CD8-positive, alpha-beta memory T cell (primary cell): Measurements from ENCODE around the gene CDT1. TPM values are rescaled to one million over a fixed set of nuclear protein-coding genes. Genes with fewer than 3 reads are reported as not detected.

ENCODE experiments used
- CTCF ChIA-PET: fragments of 350-600 bp; sonication (Branson Sonifier 250); formaldehyde crosslinking; loops from one replicate; lab custom pipeline; 2021; ENCODE audit warnings: antibody characterized with exemption; lab: Charles Lee
- POLR2A ChIA-PET: fragments of 350-600 bp; sonication (Branson Sonifier 250); formaldehyde crosslinking; loops from one replicate; lab custom pipeline; 2021; ENCODE audit warnings: antibody characterized with exemption; lab: Charles Lee
- DNase-seq, 5 donors: peaks; one replicate each; pipeline versions ENCODE4 v3.0.0 to v3.0.0-alpha.2; 2020 to 2022; ENCODE audit warnings: mixed read lengths in 1 of 5
- H3K27ac ChIP-seq: one replicate; pipeline ENCODE4 v1.7.0; 2013; ENCODE audit warnings: low read depth, mild to moderate bottlenecking, low read length, moderate library complexity
- H3K27me3 ChIP-seq: 2 replicates; pipeline ENCODE4 v1.7.0; 2013; ENCODE audit warnings: low read length, mild to moderate bottlenecking; ENCODE audit not compliant: insufficient read depth, poor library complexity, severe bottlenecking
- H3K36me3 ChIP-seq: 2 replicates; pipeline ENCODE4 v1.7.0; 2013; ENCODE audit warnings: mild to moderate bottlenecking, low read length, moderate library complexity; ENCODE audit not compliant: insufficient read depth
- H3K4me1 ChIP-seq: 2 replicates; pipeline ENCODE4 v1.7.0; 2013; ENCODE audit warnings: mild to moderate bottlenecking, low read length, moderate library complexity; ENCODE audit not compliant: insufficient read depth
- H3K4me3 ChIP-seq: 2 replicates; pipeline ENCODE4 v1.7.0; 2013; ENCODE audit warnings: mild to moderate bottlenecking, low read length
- H3K9me3 ChIP-seq: 2 replicates; pipeline ENCODE4 v1.7.0; 2013; ENCODE audit warnings: mild to moderate bottlenecking, low read length
- H3K27ac Mint-ChIP-seq, 8 donors: one replicate each; pipeline ENCODE4 v1.8.0; 2020 to 2021; ENCODE audit warnings: mixed read lengths in 8 of 8, mild to moderate bottlenecking in 6 of 8, inconsistent platforms in 3 of 8, moderate library complexity in 3 of 8
- H3K27me3 Mint-ChIP-seq, 2 donors: one replicate each; pipeline ENCODE4 v1.8.0; 2020 to 2021; ENCODE audit warnings: mixed read lengths in 2 of 2, mild to moderate bottlenecking in 1 of 2, moderate library complexity in 1 of 2
- H3K36me3 Mint-ChIP-seq, 3 donors: one replicate each; pipeline ENCODE4 v1.8.0; 2020 to 2021; ENCODE audit warnings: mixed read lengths in 3 of 3, inconsistent platforms in 1 of 3, mild to moderate bottlenecking in 1 of 3
- H3K4me1 Mint-ChIP-seq, 3 donors: one replicate each; pipeline ENCODE4 v1.8.0; 2020 to 2021; ENCODE audit warnings: mixed read lengths in 3 of 3, inconsistent platforms in 1 of 3, mild to moderate bottlenecking in 1 of 3
- H3K4me3 Mint-ChIP-seq, 7 donors: one replicate each; pipeline ENCODE4 v1.8.0; 2020 to 2021; ENCODE audit warnings: mixed read lengths in 7 of 7, mild to moderate bottlenecking in 6 of 7, moderate library complexity in 4 of 7, inconsistent platforms in 2 of 7
- H3K9me3 Mint-ChIP-seq, 5 donors: one replicate each; pipeline ENCODE4 v1.8.0; 2020 to 2022; ENCODE audit warnings: mixed read lengths in 5 of 5, mild to moderate bottlenecking in 3 of 5, moderate library complexity in 2 of 5, inconsistent platforms in 1 of 5
- polyA plus RNA-seq: library from polyadenylated mRNA; unstranded; fragments of 300-500 nt; fragmentation: Illumina TruSeq; gene quantifications from one replicate; pipeline ENCODE4 v1.2.3, GENCODE V29; 2021
- total RNA-seq, 2 experiments: library from RNA; stranded (reverse); gene quantifications; one replicate each; pipeline ENCODE4 v1.2.3, GENCODE V29; 2021

CDT1 gene
- total and polyA plus RNA-seq, 3 experiments from 2014 or later: 0.26 to 106 (median 97.6) TPM

DNA sequence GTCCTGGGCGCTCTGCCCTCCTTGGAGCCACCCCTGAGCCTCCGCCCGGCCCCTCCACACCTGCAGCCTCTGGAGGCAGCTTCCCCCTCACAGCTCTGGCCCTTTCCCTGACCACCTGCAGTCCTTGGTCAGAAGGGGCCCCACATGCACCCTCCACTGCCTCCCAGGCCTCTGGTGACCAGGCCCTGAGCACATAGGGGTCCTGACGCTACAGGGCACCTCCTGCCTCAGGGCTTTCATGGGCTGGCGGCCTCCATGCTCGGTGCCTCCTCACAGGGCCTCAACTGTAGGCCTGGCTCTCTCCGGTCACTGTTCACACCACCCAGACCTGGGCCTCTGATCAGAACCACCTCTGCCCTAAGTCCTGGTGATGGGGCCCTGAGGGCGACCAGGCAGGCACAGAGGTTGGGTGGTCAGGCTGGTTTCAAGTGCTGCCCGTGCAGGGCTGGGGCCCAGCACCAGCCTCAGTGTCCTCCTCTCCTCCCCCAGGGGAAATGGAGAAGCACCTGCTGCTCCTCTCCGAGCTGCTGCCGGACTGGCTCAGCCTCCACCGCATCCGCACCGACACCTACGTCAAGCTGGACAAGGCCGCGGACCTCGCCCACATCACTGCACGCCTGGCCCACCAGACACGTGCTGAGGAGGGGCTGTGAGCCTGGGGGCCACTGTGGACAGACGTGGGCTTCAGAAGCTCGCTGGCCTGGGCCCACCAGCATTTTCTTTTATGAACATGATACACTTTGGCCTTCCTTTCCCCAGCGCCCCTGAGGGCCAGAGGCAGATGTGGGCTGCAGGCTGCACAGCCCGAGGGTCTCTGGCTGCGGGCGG, 4.3 kb downstream of the CDT1 start:
- Histone ChIP-seq H3K4me1 (peaks cover 24% of the 10 kb centered on the region), H3K9me3 (no peaks in the 10 kb centered on the region), H3K36me3 (peaks cover 9% of the 10 kb centered on the region), H3K27ac (no peak overlapping the region), H3K4me3 (no peak overlapping the region), H3K27me3 (no peaks in the 10 kb centered on the region)
- DNase-seq: no peak
- Mint-ChIP-seq H3K27me3 (peaks cover 0 to 3% of the 10 kb centered on the region in 2 donors), H3K4me3 (peak overlapping the region in 1 of 7 donors; percentile 75), H3K9me3 (no peaks in the 10 kb centered on the region), H3K36me3 (peaks cover 0 to 23% (median 0%) of the 10 kb centered on the region in 3 donors), H3K4me1 (peaks cover 5 to 37% (median 17%) of the 10 kb centered on the region in 3 donors), H3K27ac (peak overlapping the region in 2 of 8 donors; percentile 47 to 70)
- CTCF ChIA-PET: interaction anchor here (4.9 kb wide), 1 partner anchor 71 kb away, joined by 15 read pairs; no protein-coding TSS in a partner anchor
- POLR2A ChIA-PET: no interaction called here

GRCh38 chr16:88809068-88809675, 5.6 kb downstream of the CDT1 start:
- H3K27ac Mint-ChIP-seq: peak overlapping the region in 3 of 8 donors; percentile 29 to 83 (median 70)
- no peak overlapping the region for H3K4me3 ChIP-seq
- peaks cover 0 to 4% of the 10 kb centered on the region in 2 donors for H3K27me3 Mint-ChIP-seq
- H3K9me3 Mint-ChIP-seq: no peaks in the 10 kb centered on the region
- DNase-seq: no peak
- H3K4me1 Mint-ChIP-seq: peaks cover 8 to 38% (median 17%) of the 10 kb centered on the region in 3 donors
- H3K36me3 ChIP-seq: peaks cover 9% of the 10 kb centered on the region
- H3K27me3 ChIP-seq: no peaks in the 10 kb centered on the region
- peak overlapping the region in 4 of 7 donors; percentile 28 to 75 (median 40) for H3K4me3 Mint-ChIP-seq
- peaks cover 0 to 23% (median 0%) of the 10 kb centered on the region in 3 donors for H3K36me3 Mint-ChIP-seq
- ChIA-PET POLR2A (interaction anchor here (1.0 to 3.3 kb wide), 2 partner anchors 9 to 27 kb away, joined by 3 to 19 read pairs; no protein-coding TSS in a partner anchor), CTCF (interaction anchor here (0.9 to 4.9 kb wide), 6 partner anchors 9 to 129 kb away, joined by 3 to 18 read pairs (median 4); no protein-coding TSS in a partner anchor)
- H3K4me1 ChIP-seq: peaks cover 23% of the 10 kb centered on the region
- H3K27ac ChIP-seq: no peak overlapping the region
- no peaks in the 10 kb centered on the region for H3K9me3 ChIP-seq

DNA sequence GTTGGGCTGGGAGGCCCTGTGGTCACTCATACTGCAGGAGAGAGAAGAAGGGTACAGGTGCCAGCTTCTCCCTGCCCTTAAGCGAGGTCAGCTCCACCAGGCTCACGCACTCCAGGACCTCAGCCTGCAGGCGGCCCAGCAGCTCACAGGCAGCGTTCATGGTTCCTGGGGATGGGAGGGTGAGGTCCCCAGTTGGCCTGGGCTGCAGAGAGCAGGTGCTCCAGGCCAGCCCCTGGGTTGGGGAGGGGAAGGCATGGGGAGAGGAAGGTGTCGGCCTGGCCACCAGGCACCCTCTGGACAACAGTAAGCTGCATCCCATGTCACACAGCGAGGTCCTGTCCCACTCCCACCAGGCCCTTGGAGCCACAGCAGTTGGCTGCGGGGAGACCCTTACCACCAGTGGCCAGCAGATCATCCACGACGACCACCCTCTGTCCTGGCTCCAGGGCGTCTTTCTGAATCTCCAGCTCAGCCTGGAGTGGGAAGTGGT, 6.1 kb downstream of the CDT1 start:
- H3K27me3 Mint-ChIP-seq: peaks cover 0 to 4% of the 10 kb centered on the region in 2 donors
- POLR2A ChIA-PET: interaction anchor here (0.7 to 3.3 kb wide), 3 partner anchors 10 to 103 kb away, joined by 3 to 19 read pairs (median 3); partner anchors contain the start of genes CTU2 and RNF166
- peak overlapping the region in 3 of 7 donors; percentile 28 to 99 (median 87) for H3K4me3 Mint-ChIP-seq
- no peaks in the 10 kb centered on the region for H3K9me3 Mint-ChIP-seq
- no peak for DNase-seq
- peaks cover 17% of the 10 kb centered on the region for H3K4me1 ChIP-seq
- H3K27ac Mint-ChIP-seq: peak overlapping the region in 3 of 8 donors; percentile 63 to 83 (median 70)
- H3K4me1 Mint-ChIP-seq: peaks cover 8 to 35% (median 17%) of the 10 kb centered on the region in 3 donors
- CTCF ChIA-PET: interaction anchor here (0.9 to 4.9 kb wide), 8 partner anchors 9 to 358 kb away, joined by 3 to 18 read pairs (median 4); no protein-coding TSS in a partner anchor
- H3K36me3 Mint-ChIP-seq: peaks cover 0 to 23% (median 0%) of the 10 kb centered on the region in 3 donors
- no peaks in the 10 kb centered on the region for H3K9me3 ChIP-seq
- peak overlapping the region; percentile 78 for H3K27ac ChIP-seq
- H3K36me3 ChIP-seq: peaks cover 9% of the 10 kb centered on the region
- H3K4me3 ChIP-seq: no peak overlapping the region
- H3K27me3 ChIP-seq: no peaks in the 10 kb centered on the region

GRCh38 chr16:88810166-88810911, 6.8 kb downstream of the CDT1 start:
- ChIA-PET CTCF (interaction anchor here (0.6 to 3.9 kb wide), 12 partner anchors 10 to 890 kb away, joined by 3 to 23 read pairs (median 4); partner anchors contain the start of gene ZNF778), POLR2A (interaction anchor here (0.7 to 3.3 kb wide), 4 partner anchors 28 to 107 kb away, joined by 3 to 19 read pairs (median 3); partner anchors contain the start of genes CTU2 and RNF166)
- no peaks in the 10 kb centered on the region for H3K9me3 ChIP-seq
- Mint-ChIP-seq H3K4me1 (peaks cover 8 to 35% (median 17%) of the 10 kb centered on the region in 3 donors), H3K4me3 (peak overlapping the region; percentile 82 to 99 (median 85)), H3K36me3 (peaks cover 0 to 23% (median 0%) of the 10 kb centered on the region in 3 donors), H3K9me3 (no peaks in the 10 kb centered on the region), H3K27me3 (peaks cover 0 to 4% of the 10 kb centered on the region in 2 donors), H3K27ac (peak overlapping the region; percentile 37 to 94 (median 69))
- H3K4me1 ChIP-seq: peaks cover 14% of the 10 kb centered on the region
- peak overlapping the region; percentile 74 for H3K4me3 ChIP-seq
- peak overlapping the region; percentile 78 for H3K27ac ChIP-seq
- no peak for DNase-seq
- H3K27me3 ChIP-seq: no peaks in the 10 kb centered on the region
- peaks cover 9% of the 10 kb centered on the region for H3K36me3 ChIP-seq

- ChIA-PET POLR2A (interaction anchor here (0.6 to 3.3 kb wide), 10 partner anchors 8 to 430 kb away, joined by 3 to 19 read pairs (median 5); partner anchors contain the start of genes CDT1, GALNS and TRAPPC2L), CTCF (interaction anchor here (0.6 to 3.9 kb wide), 17 partner anchors 8 to 889 kb away, joined by 3 to 23 read pairs (median 4); partner anchors contain the start of genes GALNS, TRAPPC2L and ZNF778)
- H3K27ac ChIP-seq: peak overlapping the region; percentile 78
- Mint-ChIP-seq H3K27ac (peak overlapping the region; percentile 72 to 94 (median 88)), H3K4me3 (peak overlapping the region; percentile 82 to 99 (median 85)), H3K9me3 (no peaks in the 10 kb centered on the region), H3K36me3 (peaks cover 0 to 23% (median 0%) of the 10 kb centered on the region in 3 donors), H3K4me1 (peaks cover 8 to 35% (median 17%) of the 10 kb centered on the region in 3 donors), H3K27me3 (peaks cover 0 to 4% of the 10 kb centered on the region in 2 donors)
- peak overlapping the region; percentile 74 for H3K4me3 ChIP-seq
- peaks cover 14% of the 10 kb centered on the region for H3K4me1 ChIP-seq
- H3K9me3 ChIP-seq: no peaks in the 10 kb centered on the region
- peaks cover 9% of the 10 kb centered on the region for H3K36me3 ChIP-seq
- DNase-seq: peak; percentile 58 to 80 (median 67)
- no peaks in the 10 kb centered on the region for H3K27me3 ChIP-seq
Observed at GRCh38 chr16:88810912-88811768, 7.6 kb downstream of the CDT1 start.

- Histone ChIP-seq H3K9me3 (no peaks in the 10 kb centered on the region), H3K4me1 (peaks cover 14% of the 10 kb centered on the region), H3K36me3 (peaks cover 9% of the 10 kb centered on the region), H3K4me3 (peak within 1 kb of the TSS; percentile 74), H3K27me3 (no peaks in the 10 kb centered on the region), H3K27ac (peak within 1 kb of the TSS; percentile 78)
- CTCF ChIA-PET: interaction anchor here (0.6 to 3.9 kb wide), 13 partner anchors 9 to 404 kb away, joined by 3 to 23 read pairs (median 4); partner anchors contain the start of genes GALNS and TRAPPC2L
- peak within 1 kb of the TSS; percentile 84 to 99 (median 96) for H3K4me3 Mint-ChIP-seq
- peaks cover 0 to 4% of the 10 kb centered on the region in 2 donors for H3K27me3 Mint-ChIP-seq
- peak; percentile 94 to 98 (median 96) for DNase-seq
- POLR2A ChIA-PET: interaction anchor here (0.6 to 3.3 kb wide), 9 partner anchors 9 to 429 kb away, joined by 3 to 19 read pairs (median 5); partner anchors contain the start of genes CDT1, GALNS and TRAPPC2L
- no peaks in the 10 kb centered on the region for H3K9me3 Mint-ChIP-seq
- H3K4me1 Mint-ChIP-seq: peaks cover 8 to 35% (median 17%) of the 10 kb centered on the region in 3 donors
- peak within 1 kb of the TSS; percentile 72 to 98 (median 95) for H3K27ac Mint-ChIP-seq
- peaks cover 0 to 23% (median 0%) of the 10 kb centered on the region in 3 donors for H3K36me3 Mint-ChIP-seq
Observed at GRCh38 chr16:88811769-88812512, 8.4 kb downstream of the CDT1 start, which contains the start of gene APRT. APRT (minus strand) TSS chr16:88811928; CDS start chr16:88811899, 29 bp downstream.
